ENCODE data around the gene TCF7. TPM values are rescaled to one million over a fixed set of nuclear protein-coding genes. Genes with fewer than 3 reads are reported as not detected.

The TCF7 gene
- total and polyA plus RNA-seq, 2 of the 13 experiments (the other 11 are each of a cell fraction or from before 2014, with no cell fraction given): 6.3 to 6.8 TPM

DNA sequence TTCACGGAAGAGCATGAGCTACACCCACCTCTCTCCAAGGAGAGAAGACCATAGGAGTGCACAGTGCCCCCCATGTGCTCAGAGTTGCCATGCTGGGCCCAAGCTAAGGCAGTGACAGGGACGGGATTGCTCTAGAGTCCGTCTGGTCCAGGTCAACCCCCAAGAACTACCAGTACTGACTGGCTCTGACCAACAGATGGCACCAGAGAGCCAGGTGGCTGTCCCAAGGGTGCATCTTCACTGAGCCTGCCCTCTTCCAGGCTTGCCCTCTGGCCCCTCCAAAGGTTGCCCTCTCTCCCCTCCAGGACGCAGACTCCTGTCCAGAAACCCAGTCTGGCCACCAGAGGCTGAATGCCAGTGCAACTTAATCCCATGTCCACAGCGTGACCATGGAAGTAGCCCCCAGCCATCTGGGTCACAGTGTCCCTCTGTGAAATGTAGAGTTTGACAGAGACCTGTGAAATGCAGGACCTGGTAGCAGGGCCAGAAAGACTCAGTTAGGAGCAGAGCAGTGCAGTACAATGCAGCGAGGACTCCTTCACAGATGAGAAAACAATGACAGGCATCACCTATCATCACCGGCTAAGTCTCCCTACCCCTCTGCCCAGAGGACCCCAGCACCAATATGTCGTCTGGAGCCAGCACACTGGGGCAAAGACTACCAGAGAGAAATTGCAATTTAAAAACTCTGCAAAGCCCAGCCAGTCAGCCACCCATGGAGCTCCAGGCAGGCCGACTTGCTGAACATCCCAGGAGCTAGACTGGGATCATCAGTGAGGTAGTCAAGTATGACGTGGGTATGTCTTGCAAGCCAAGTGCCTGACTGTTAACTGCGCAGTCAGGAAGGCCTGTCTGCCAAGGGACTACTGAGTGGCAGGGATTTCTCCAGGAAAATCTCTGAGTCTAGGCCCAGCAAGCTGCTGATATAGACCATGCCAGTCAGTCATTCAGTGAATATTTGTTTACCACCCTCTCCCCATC lies 70.0 kb downstream of the TCF7 start (continued):
- TF ChIP-seq, protein P1, sequence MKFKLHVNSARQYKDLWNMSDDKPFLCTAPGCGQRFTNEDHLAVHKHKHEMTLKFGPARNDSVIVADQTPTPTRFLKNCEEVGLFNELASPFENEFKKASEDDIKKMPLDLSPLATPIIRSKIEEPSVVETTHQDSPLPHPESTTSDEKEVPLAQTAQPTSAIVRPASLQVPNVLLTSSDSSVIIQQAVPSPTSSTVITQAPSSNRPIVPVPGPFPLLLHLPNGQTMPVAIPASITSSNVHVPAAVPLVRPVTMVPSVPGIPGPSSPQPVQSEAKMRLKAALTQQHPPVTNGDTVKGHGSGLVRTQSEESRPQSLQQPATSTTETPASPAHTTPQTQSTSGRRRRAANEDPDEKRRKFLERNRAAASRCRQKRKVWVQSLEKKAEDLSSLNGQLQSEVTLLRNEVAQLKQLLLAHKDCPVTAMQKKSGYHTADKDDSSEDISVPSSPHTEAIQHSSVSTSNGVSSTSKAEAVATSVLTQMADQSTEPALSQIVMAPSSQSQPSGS (CRISPR knock-in tag; IDR thresholded peaks at IDR 0.05): no peak
- TF ChIP-seq, protein P2, sequence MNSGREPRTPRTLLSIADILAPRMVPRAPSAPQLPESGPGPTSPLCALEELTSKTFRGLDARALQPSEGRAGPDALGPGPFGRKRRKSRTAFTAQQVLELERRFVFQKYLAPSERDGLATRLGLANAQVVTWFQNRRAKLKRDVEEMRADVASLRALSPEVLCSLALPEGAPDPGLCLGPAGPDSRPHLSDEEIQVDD (CRISPR knock-in tag; IDR thresholded peaks at IDR 0.05; ENCODE audit: borderline replicate concordance): no peak
- no peak for TF ChIP-seq RBAK (CRISPR knock-in tag; IDR thresholded peaks at IDR 0.05)
- TF ChIP-seq, protein P3, sequence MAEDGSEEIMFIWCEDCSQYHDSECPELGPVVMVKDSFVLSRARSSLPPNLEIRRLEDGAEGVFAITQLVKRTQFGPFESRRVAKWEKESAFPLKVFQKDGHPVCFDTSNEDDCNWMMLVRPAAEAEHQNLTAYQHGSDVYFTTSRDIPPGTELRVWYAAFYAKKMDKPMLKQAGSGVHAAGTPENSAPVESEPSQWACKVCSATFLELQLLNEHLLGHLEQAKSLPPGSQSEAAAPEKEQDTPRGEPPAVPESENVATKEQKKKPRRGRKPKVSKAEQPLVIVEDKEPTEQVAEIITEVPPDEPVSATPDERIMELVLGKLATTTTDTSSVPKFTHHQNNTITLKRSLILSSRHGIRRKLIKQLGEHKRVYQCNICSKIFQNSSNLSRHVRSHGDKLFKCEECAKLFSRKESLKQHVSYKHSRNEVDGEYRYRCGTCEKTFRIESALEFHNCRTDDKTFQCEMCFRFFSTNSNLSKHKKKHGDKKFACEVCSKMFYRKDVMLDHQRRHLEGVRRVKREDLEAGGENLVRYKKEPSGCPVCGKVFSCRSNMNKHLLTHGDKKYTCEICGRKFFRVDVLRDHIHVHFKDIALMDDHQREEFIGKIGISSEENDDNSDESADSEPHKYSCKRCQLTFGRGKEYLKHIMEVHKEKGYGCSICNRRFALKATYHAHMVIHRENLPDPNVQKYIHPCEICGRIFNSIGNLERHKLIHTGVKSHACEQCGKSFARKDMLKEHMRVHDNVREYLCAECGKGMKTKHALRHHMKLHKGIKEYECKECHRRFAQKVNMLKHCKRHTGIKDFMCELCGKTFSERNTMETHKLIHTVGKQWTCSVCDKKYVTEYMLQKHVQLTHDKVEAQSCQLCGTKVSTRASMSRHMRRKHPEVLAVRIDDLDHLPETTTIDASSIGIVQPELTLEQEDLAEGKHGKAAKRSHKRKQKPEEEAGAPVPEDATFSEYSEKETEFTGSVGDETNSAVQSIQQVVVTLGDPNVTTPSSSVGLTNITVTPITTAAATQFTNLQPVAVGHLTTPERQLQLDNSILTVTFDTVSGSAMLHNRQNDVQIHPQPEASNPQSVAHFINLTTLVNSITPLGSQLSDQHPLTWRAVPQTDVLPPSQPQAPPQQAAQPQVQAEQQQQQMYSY (CRISPR knock-in tag; IDR thresholded peaks at IDR 0.05): no peak
- TF ChIP-seq NFYC (CRISPR knock-in tag; IDR thresholded peaks at IDR 0.05): no peak
- no peak for TF ChIP-seq ZNF614 (CRISPR knock-in tag; IDR thresholded peaks at IDR 0.05; ENCODE audit: borderline replicate concordance)
- TF ChIP-seq ZFP41 (CRISPR knock-in tag; IDR thresholded peaks at IDR 0.05; ENCODE audit: borderline replicate concordance): no peak
- TF ChIP-seq, protein P4, sequence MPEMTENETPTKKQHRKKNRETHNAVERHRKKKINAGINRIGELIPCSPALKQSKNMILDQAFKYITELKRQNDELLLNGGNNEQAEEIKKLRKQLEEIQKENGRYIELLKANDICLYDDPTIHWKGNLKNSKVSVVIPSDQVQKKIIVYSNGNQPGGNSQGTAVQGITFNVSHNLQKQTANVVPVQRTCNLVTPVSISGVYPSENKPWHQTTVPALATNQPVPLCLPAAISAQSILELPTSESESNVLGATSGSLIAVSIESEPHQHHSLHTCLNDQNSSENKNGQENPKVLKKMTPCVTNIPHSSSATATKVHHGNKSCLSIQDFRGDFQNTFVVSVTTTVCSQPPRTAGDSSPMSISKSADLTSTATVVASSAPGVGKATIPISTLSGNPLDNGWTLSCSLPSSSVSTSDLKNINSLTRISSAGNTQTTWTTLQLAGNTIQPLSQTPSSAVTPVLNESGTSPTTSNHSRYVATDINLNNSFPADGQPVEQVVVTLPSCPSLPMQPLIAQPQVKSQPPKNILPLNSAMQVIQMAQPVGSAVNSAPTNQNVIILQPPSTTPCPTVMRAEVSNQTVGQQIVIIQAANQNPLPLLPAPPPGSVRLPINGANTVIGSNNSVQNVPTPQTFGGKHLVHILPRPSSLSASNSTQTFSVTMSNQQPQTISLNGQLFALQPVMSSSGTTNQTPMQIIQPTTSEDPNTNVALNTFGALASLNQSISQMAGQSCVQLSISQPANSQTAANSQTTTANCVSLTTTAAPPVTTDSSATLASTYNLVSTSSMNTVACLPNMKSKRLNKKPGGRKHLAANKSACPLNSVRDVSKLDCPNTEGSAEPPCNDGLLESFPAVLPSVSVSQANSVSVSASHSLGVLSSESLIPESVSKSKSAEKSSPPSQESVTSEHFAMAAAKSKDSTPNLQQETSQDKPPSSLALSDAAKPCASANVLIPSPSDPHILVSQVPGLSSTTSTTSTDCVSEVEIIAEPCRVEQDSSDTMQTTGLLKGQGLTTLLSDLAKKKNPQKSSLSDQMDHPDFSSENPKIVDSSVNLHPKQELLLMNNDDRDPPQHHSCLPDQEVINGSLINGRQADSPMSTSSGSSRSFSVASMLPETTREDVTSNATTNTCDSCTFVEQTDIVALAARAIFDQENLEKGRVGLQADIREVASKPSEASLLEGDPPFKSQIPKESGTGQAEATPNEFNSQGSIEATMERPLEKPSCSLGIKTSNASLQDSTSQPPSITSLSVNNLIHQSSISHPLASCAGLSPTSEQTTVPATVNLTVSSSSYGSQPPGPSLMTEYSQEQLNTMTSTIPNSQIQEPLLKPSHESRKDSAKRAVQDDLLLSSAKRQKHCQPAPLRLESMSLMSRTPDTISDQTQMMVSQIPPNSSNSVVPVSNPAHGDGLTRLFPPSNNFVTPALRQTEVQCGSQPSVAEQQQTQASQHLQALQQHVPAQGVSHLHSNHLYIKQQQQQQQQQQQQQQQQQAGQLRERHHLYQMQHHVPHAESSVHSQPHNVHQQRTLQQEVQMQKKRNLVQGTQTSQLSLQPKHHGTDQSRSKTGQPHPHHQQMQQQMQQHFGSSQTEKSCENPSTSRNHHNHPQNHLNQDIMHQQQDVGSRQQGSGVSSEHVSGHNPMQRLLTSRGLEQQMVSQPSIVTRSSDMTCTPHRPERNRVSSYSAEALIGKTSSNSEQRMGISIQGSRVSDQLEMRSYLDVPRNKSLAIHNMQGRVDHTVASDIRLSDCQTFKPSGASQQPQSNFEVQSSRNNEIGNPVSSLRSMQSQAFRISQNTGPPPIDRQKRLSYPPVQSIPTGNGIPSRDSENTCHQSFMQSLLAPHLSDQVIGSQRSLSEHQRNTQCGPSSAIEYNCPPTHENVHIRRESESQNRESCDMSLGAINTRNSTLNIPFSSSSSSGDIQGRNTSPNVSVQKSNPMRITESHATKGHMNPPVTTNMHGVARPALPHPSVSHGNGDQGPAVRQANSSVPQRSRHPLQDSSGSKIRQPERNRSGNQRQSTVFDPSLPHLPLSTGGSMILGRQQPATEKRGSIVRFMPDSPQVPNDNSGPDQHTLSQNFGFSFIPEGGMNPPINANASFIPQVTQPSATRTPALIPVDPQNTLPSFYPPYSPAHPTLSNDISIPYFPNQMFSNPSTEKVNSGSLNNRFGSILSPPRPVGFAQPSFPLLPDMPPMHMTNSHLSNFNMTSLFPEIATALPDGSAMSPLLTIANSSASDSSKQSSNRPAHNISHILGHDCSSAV (CRISPR knock-in tag; IDR thresholded peaks at IDR 0.05; ENCODE audit: borderline replicate concordance): no peak
- TF ChIP-seq PHF5A (CRISPR knock-in tag; IDR thresholded peaks at IDR 0.05; ENCODE audit: low read depth, unreplicated experiment): no peak
- TF ChIP-seq, protein P5, sequence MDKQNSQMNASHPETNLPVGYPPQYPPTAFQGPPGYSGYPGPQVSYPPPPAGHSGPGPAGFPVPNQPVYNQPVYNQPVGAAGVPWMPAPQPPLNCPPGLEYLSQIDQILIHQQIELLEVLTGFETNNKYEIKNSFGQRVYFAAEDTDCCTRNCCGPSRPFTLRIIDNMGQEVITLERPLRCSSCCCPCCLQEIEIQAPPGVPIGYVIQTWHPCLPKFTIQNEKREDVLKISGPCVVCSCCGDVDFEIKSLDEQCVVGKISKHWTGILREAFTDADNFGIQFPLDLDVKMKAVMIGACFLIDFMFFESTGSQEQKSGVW (CRISPR knock-in tag; IDR thresholded peaks at IDR 0.05; ENCODE audit: borderline replicate concordance): no peak

Measured in HepG2 (cell line).